GM18951 (cell line): ENCODE data around the gene BRMS1L.

Experiments
- POLR2A ChIP-seq: IDR thresholded peaks from 4 replicates; pipeline ENCODE4 v1.6.1; 2011; ENCODE audit warnings: mild to moderate bottlenecking; ENCODE audit not compliant: insufficient read length, insufficient read depth; ENCODE audit errors: extremely low read depth
- in situ Hi-C: fragments of 300-500 bp; cut with MboI; formaldehyde crosslinking; loops from one replicate; pipeline ENCODE4 v1.12.0; 2022; ENCODE audit warnings: low sequenced_read_pairs, mixed read lengths, inconsistent platforms; ENCODE audit not compliant: unreplicated experiment

Gene BRMS1L

GRCh38 chr14:35897616-35898111 lies 71.5 kb downstream of the BRMS1L start:
- in situ Hi-C loops: loop anchor here (10.0 to 25.0 kb wide), 3 partner anchors 165 to 665 kb away; no protein-coding TSS in a partner anchor
- no peak for TF ChIP-seq POLR2A

DNA sequence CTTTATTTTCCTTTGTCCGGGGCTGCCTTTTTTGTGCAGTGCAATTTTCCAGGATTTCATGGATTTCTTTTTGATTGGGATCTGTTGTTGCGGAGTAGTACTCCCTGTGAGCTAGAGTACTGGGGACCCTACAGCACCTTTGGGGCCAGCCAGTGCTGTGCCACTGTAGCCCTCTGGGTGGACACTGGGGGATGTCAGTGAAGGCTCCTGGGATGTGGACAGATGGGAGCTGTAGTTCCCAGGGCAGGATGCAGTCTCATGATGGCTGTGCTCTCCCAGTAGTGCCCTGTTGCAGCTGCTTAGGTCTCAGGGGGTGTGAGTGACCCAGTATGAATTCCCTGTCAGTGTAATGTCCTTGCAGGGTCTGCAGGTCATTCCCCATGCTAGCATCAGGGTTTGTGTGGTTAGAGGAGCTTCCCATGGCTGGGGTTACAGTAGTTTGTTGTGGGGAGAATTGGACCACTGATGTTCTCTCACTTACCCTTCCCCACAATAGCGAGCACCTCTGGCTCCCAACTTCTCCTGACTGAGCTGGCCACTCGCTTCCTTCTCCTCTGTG lies 72.2 kb downstream of the BRMS1L start:
- in situ Hi-C loops: loop anchor here (10.0 to 25.0 kb wide), 3 partner anchors 164 to 664 kb away; no protein-coding TSS in a partner anchor
- TF ChIP-seq POLR2A: no peak

- no peak for TF ChIP-seq POLR2A
- in situ Hi-C loops: no loop called here
Observed at GRCh38 chr14:35900741-35901140, 74.6 kb downstream of the BRMS1L start.

DNA sequence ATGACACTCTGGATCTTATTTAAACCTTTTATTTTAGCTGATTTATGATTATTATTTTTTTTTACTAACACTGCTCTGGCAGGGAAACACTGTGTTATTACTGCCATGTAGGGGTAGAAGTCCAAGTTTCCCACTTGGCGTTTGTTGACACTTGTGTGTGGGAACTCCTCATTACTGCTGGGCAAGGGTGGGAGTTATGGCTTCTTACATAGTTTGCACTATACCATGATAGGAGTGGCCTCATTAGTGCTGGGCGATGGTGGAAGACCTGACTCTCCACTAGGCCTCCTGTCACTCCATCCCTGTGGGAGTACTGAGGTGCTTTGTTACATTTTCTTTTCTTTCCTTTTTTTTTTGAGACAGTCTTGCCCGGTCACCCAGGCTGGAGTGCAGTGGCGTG lies 83.5 kb downstream of the BRMS1L start:
- in situ Hi-C loops: no loop called here
- TF ChIP-seq POLR2A: no peak

DNA sequence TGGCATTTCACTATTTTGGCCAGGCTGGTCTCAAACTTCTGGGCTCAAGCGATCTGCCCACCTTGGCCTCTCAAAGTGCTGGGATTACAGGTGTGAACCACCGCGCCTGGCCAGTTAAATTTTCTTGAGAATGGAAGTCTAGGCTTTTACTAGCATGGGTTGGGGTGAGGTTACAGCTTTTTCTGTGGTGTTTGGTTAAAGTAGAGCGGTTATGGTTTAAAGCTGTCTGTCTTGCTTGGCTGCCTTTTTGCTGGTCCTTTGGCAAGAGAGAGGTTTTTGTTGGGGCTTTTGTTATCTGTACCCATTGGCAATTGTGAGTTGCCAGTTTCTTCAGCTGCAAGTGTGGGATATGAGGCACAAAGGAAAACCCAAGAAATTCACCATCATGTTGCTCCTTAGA lies 84.1 kb downstream of the BRMS1L start:
- in situ Hi-C loops: no loop called here
- no peak for TF ChIP-seq POLR2A

GRCh38 chr14:35911097-35911496 lies 85.0 kb downstream of the BRMS1L start:
- in situ Hi-C loops: no loop called here
- no peak for TF ChIP-seq POLR2A

DNA sequence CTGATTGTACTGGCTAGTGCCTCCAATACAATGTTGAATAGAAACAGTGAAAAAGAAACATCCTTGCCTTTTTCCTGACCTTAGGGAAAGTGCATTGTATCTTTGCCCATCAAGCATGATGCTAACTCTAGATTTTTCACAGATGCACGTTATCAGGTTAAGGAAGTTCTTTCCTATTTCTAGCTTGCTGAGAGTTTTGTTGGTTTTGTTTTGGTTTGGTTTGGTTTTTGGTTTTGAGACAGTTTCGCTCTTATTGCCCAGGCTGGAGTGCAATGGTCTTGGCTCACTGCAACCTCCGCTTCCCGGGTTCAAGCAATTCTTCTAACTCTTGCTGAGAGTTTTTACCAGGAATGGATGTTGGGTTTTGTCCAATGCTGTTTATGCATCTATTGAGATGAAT lies 89.0 kb downstream of the BRMS1L start:
- in situ Hi-C loops: no loop called here
- TF ChIP-seq POLR2A: no peak

DNA sequence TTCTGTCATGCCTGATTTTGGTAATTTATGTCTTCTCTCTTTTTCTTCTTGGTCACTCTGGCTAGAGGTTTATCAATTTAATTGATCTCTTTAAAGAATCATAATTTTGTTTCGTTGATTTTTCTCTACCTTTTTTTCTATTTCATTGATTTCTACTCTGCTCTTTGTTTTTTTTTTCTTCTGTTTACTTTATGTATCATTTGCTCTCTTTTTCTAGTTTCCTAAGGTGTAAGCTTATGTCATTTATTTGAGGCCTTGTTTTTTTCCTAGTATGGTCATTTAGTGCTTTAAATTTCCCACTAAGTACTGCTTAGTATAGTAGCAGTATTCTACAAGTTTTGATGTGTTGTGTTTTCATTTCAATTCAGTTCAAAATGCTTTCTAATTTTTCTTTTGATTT lies 89.6 kb downstream of the BRMS1L start:
- in situ Hi-C loops: no loop called here
- no peak for TF ChIP-seq POLR2A
